NCI-H2107 (cell line): ENCODE data around the gene ITGAE.
A peak's percentile ranks its signal among the peaks of the same experiment; 100 is the strongest.

Source experiments
- DNase-seq: peaks from one replicate; lab custom pipeline; 2025; lab: John Stamatoyannopoulos, UW

ITGAE gene

GRCh38 chr17:3693829-3694231, 107.2 kb downstream of the ITGAE start:
- DNase-seq = no peak

DNA sequence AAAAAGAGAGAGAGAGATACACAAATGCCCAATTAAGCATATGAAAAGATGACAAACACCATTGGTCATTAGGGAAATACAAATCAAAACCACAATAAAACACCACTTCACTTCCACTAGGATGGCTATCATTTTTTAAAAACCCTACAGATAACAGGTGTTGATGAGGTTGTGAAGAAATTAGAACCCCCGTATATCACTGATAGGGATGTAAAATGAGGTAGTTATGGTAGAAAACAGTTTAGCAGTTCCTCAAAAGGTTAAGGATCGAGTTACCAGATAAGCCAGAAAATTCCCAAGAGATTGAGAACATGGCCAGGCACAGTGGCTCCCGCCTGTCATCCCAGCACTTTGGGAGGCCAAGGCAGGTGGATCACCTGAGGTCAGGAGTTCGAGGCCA, 107.8 kb downstream of the ITGAE start:
- no peak for DNase-seq

DNA sequence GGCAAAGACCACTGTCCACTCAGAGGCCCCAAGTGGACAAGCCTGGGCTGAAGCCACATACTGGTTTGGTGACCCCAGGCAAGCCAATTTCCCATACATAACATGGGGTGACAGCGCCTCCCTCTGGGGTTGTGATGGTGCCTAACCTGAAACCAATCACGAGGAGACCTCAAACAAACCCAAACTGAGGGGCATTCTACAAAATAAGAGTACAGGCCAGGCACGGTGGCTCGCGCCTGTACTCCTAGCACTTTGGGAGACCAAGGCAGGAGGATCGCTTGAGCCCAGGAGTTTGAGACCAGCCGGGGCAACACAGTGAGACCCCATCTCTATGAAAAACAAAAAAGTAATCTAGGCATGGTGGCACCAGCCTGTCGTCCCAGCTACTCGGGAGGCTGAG, 108.6 kb downstream of the ITGAE start:
- no peak for DNase-seq

DNA sequence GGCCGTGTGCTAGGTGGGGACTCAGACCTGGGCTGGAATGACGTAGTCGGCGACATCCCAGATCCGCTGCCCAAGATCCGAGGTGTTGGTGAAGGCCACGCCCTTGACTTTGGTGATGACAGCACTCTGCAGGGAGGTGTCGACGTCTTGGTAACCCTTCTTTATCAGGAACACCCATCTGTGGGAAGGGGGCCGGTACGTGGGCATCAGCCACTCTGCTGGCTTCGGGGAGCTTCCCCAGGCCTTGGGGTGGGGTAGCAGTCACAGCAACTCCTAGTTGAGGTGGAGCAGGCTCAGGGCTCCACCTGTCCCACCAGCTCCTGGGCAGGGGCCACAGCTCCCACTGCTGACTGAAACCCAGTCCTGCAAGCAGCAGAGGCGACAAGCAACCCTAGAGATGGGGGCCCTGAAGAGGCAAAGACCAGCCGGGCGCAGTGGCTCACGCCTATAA, 109.3 kb downstream of the ITGAE start:
- no peak for DNase-seq

DNA sequence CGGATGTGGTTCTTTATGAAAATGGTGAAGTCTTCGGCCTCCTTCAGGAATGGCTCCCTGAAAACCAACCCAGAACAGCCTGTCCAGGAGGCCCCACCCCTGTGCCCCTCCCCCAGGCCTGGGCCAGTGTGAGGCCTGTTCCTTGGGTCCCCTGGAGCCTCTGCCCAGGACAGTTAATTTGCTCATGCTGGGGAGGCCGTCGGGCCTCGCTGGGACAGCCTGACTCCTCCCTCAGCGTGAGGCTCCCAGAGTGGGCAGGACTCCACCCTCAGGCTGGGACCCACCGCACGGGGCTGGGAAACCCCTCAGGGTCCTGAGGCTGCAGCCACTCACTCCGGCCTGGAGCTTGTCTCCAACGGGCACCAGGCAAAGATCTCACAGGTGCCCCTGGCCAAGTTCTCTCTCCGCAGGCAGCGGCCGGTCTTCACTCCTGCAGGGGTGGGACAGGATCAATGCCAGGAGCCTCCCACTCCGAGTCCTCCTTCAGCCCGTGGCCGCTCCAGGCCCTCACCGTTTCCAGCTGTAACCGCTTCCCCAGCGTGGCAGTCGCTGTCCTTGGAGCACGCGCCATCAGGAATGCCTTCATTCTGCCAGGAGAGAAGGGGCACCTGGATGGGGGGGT, 110.8 kb downstream of the ITGAE start:
- no peak for DNase-seq

DNA sequence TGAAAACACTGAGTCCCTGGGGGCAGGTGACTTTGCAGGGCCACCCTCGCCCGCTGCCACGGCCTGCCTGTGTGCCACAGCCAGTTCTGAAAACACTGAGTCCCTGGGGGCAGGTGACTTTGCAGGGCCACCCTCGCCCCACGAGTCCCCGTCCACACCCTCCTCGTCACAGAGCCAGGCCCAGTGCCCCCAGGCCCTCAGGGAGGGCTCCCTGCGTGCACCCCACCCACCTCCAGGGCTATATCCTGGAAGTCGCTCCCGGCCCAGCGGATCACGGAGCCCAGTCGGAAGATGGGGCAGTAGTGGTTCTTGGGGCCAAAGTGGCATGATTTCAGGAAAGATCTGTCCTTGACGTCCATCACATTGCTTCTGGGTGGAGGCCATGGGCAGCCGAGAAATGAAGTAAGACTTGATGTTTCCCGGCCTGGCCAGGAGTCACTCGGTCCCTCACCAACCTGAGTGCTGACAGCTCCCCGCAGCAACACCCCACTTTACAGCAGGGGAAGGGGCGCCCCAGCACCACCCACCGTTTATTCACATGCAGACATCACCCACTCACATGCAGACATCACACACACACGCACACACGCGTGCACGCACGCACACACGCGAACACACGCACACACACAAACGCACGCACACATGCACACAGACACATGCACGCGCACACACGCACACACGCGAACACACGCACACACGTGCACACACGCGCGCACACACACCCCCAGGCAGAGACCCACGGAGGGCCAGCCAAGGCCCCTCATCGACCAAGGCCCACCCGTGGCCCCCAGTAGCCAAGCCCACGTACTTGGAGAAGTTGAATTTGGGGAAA, 111.5 kb downstream of the ITGAE start:
- DNase-seq = no peak

DNA sequence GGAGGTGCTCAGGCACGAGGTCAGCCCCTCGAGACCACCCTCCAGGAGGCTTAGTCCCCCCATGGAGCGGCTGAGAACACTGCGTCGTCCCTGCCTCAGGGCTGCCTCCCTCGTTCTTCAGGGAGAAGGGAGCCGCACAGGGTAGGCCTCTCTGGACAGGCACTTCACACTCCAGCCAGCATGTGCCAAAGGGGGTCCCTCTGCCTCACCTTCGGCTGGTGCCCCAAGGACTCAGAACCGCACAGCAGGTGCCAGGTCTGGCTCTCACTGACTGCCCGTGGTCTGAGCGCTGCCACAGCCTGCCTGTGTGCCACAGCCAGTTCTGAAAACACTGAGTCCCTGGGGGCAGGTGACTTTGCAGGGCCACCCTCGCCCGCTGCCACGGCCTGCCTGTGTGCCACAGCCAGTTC, 112.1 kb downstream of the ITGAE start:
- DNase-seq = no peak

GRCh38 chr17:3688027-3688553, 112.9 kb downstream of the ITGAE start:
- DNase-seq = no peak

- DNase-seq = no peak
Measured at GRCh38 chr17:3685174-3685573, 115.8 kb downstream of the ITGAE start.

DNA sequence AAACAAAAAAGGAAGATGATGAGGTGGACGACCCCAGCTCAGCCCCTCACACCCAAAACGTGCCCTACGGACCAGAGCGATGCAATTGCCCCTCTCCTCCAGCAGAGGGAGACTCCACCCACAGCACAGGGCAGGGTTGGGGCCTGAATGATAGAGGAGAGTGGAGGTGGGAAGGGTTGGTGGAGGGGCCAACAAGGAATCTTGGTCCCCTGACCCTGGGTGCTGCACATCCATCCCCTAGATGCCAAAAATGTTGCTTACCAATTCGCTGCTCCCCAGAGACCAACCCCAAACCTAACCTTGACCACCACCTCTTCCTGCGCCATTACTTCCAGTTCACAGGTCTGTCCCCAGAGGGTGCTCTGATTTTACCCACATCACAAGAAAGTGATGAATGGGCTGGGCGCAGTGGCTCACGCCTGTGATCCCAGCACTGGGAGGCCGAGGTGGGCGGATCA, 117.9 kb downstream of the ITGAE start:
- DNase-seq = no peak

DNA sequence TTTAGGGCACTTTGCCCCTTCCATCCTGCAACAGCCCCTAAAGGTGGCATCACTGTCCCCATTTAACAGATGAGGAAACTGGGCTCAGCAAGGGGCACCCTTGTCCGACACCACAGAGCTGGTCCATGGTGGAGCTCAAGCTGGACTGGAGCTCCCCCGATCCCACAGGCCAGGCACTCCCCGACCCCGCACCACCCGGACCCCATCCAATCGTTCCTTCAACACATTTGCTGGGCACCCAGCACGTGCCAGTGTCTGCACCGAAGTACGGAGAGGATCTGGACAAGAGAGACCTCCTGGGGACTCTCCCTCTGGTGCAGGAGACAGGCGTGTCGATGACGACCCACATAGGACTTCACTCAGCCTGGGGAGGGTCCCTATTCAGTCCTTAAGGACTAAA, 119.0 kb downstream of the ITGAE start:
- no peak for DNase-seq

- no peak for DNase-seq
Measured at GRCh38 chr17:3681565-3681964, 119.4 kb downstream of the ITGAE start.

- no peak for DNase-seq
Measured at GRCh38 chr17:3681057-3681456, 119.9 kb downstream of the ITGAE start.

GRCh38 chr17:3679531-3680126, 121.4 kb downstream of the ITGAE start:
- DNase-seq = no peak

DNA sequence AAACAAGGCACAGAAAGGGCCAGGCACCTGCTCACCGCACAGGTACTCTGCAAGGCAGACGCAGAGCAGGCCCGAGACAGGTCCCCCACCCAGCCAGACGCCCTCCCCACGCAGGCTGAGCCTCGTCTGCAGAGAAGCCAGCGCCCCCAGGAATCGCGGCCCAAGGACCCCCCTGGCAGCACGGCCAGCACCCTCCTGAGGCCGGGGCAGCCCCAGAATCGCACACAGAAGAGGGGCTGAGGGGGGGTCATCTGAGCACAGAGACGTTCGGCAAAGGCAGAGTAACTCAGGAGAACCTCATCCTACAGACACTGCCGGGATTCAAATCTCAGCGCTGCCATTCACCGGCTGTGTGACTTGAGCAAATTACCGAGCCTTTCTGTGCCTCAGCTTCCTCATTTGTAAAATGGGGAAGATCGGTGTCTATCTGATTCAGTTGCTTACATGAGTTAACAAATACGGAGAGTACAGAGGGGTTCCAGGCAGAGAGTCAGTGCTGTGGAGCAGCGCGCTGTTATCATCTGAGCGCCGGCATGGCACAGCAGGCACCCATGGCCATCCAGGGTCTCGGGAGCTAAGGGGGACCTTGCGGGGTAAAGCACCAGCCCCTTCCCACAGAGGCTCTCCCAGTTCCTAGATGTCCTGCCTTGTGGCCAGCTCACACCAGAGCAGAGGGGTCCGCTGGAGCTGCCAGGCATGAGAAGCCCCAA, 122.0 kb downstream of the ITGAE start:
- DNase-seq = no peak

- DNase-seq = no peak
Measured at GRCh38 chr17:3678095-3678820, 122.7 kb downstream of the ITGAE start.

GRCh38 chr17:3675886-3676285, 125.1 kb downstream of the ITGAE start:
- DNase-seq = no peak

GRCh38 chr17:3672571-3672970, 128.4 kb downstream of the ITGAE start:
- DNase-seq = no peak

DNA sequence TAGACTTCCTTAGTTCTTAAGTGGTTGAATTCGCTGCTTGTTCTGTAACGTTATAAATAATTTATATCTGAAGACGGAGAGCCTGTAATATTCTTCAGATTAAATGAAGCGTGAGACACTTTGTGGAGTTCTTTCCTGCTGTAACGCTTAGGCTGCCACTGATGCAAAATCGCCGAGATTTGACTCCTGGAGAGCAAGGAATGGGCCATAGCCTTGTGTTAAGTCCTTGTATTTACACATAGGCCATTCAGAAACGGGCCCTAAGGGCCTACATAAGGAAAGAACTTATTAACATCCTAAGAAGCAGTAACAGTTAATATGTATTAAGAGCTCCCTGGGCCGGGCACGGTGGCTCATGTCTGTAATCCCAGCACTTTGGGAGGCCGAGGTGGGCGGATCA, 131.4 kb downstream of the ITGAE start:
- DNase-seq = no peak

- no peak for DNase-seq
Measured at GRCh38 chr17:3669085-3669347, 132.0 kb downstream of the ITGAE start.

DNA sequence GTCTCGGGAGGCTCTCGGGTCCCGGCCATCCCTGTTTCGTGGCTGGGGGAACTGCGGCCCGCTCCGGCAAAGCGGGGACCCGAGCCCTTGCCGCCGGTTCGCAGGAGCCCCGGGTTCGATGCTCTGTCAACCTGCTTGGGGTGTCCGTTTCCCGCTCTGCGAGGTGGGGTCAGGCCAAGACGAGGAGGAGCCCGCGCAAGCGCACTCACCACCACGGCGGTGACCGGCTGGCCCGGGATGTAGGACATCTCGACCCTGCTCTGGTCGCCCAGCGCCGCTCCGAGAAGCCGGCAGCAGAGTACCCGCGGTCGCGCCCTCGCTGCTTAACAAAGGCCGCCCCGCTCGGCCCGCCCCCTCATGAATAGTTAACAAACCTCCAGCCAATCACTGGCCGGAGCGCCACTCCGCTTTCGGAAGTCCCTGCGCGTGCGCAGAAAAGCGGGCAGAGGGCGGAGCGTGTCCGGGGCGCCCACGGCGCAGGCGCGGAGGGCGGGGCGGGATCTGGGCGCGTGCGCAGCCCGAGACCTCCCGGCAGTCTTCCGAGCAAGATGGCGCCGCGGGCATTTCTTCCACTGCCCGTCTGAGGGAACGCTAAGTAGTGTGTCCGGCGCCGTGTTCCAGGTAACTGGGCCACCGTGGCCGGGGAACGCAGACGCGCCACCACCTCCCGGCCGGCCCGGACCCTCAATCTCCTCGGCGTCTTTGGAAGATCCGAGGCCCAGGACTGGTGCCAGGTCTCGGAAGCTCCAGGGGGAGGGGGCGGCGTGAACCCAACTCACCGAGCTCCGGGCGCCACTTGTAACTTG, 132.5 kb downstream of the ITGAE start, which contains the start of the genes EMC6 and TAX1BP3:
Gene EMC6 (plus strand): TSS at position 534 of the 806 bp plus-strand sequence. CDS start 335 bp downstream, outside the sequence.
Gene TAX1BP3 (minus strand): TSS at position 300 of the 806 bp plus-strand sequence. CDS start 52 bp downstream, at position 248.
- DNase-seq = peak; percentile 88
